Retinal pigment epithelial cell (primary cell): ENCODE data around the gene RAB31.
A peak's percentile ranks its signal among the peaks of the same experiment; 100 is the strongest.

Experiments used
- DNase-seq: peaks from one replicate; pipeline ENCODE4 v3.0.0-alpha.2; 2010; ENCODE audit warnings: low read depth
- H3K4me3 ChIP-seq: 2 replicates; pipeline ENCODE4 v1.5.1; 2011; ENCODE audit warnings: mild to moderate bottlenecking, low read length, control low read depth, moderate library complexity
- CTCF ChIP-seq: conservative IDR thresholded peaks from 2 replicates; pipeline ENCODE4 v1.5.1; 2011; ENCODE audit warnings: low read depth, low read length, control low read depth, inconsistent platforms

The RAB31 gene

GRCh38 chr18:9753846-9754245, 45.7 kb downstream of the RAB31 start:
- no peak for TF ChIP-seq CTCF
- H3K4me3 ChIP-seq, result no peak overlapping the region
- DNase-seq, result no peak

- H3K4me3 ChIP-seq, result no peak overlapping the region
- no peak for DNase-seq
- TF ChIP-seq CTCF, result no peak
Observed at GRCh38 chr18:9755110-9755509, 47.0 kb downstream of the RAB31 start.

GRCh38 chr18:9755615-9756014, 47.5 kb downstream of the RAB31 start:
- no peak for DNase-seq
- TF ChIP-seq CTCF, result no peak
- H3K4me3 ChIP-seq, result no peak overlapping the region

- no peak for TF ChIP-seq CTCF
- no peak for DNase-seq
- no peak overlapping the region for H3K4me3 ChIP-seq
Observed at GRCh38 chr18:9756271-9756932, 48.3 kb downstream of the RAB31 start.

GRCh38 chr18:9756933-9757470, 48.9 kb downstream of the RAB31 start:
- peak; percentile 74 for DNase-seq
- TF ChIP-seq CTCF, result no peak

GRCh38 chr18:9757827-9758621, 49.9 kb downstream of the RAB31 start:
- no peak overlapping the region for H3K4me3 ChIP-seq
- TF ChIP-seq CTCF, result no peak
- no peak for DNase-seq

More at GRCh38 chr18:9756933-9757470, 48.9 kb downstream of the RAB31 start:
- H3K4me3 ChIP-seq, result no peak overlapping the region
